Measurements from ENCODE around the gene GNAQ.

GNAQ gene

GRCh38 chr9:77857513-77858259 lies 173.9 kb downstream of the GNAQ start:
- in situ Hi-C loops (cut with HindIII; ENCODE audit: low pct_unique_long_range_greater_than_20kb, low sequenced_read_pairs), result no loop called here
- TF ChIP-seq JUND (IDR thresholded peaks at IDR 0.05; ENCODE audit: low read depth), result no peak
- DNase-seq (ENCODE audit: low read depth in 1 of 2, low spot score in 1 of 2), result no peak

- in situ Hi-C loops (cut with HindIII; ENCODE audit: low pct_unique_long_range_greater_than_20kb, low sequenced_read_pairs), result no loop called here
- DNase-seq (ENCODE audit: low read depth in 1 of 2, low spot score in 1 of 2), result no peak
- no peak for TF ChIP-seq JUND (IDR thresholded peaks at IDR 0.05; ENCODE audit: low read depth)
These were observed 175.0 kb downstream of the GNAQ start for GRCh38 chr9:77856615-77857014.

GRCh38 chr9:77854916-77855311 lies 176.7 kb downstream of the GNAQ start:
- in situ Hi-C loops (cut with HindIII; ENCODE audit: low pct_unique_long_range_greater_than_20kb, low sequenced_read_pairs), result no loop called here
- DNase-seq (ENCODE audit: low read depth in 1 of 2, low spot score in 1 of 2), result no peak
- no peak for TF ChIP-seq JUND (IDR thresholded peaks at IDR 0.05; ENCODE audit: low read depth)

- in situ Hi-C loops (cut with HindIII; ENCODE audit: low pct_unique_long_range_greater_than_20kb, low sequenced_read_pairs), result no loop called here
- no peak for TF ChIP-seq JUND (IDR thresholded peaks at IDR 0.05; ENCODE audit: low read depth)
- no peak for DNase-seq (ENCODE audit: low read depth in 1 of 2, low spot score in 1 of 2)
These were observed 177.2 kb downstream of the GNAQ start for GRCh38 chr9:77854258-77854915.

GRCh38 chr9:77853716-77854115 lies 177.9 kb downstream of the GNAQ start:
- no peak for TF ChIP-seq JUND (IDR thresholded peaks at IDR 0.05; ENCODE audit: low read depth)

GRCh38 chr9:77851882-77852595 lies 179.6 kb downstream of the GNAQ start:
- no peak for TF ChIP-seq JUND (IDR thresholded peaks at IDR 0.05; ENCODE audit: low read depth)
- no peak for DNase-seq (ENCODE audit: low read depth in 1 of 2, low spot score in 1 of 2)
- in situ Hi-C loops (cut with HindIII; ENCODE audit: low pct_unique_long_range_greater_than_20kb, low sequenced_read_pairs), result no loop called here

More at GRCh38 chr9:77853716-77854115, 177.9 kb downstream of the GNAQ start:
- in situ Hi-C loops (cut with HindIII; ENCODE audit: low pct_unique_long_range_greater_than_20kb, low sequenced_read_pairs), result no loop called here
- no peak for DNase-seq (ENCODE audit: low read depth in 1 of 2, low spot score in 1 of 2)

- DNase-seq (ENCODE audit: low read depth in 1 of 2, low spot score in 1 of 2), result no peak
- no peak for TF ChIP-seq JUND (IDR thresholded peaks at IDR 0.05; ENCODE audit: low read depth)
These were observed 182.7 kb downstream of the GNAQ start for GRCh38 chr9:77848897-77849296.

GRCh38 chr9:77848404-77848803 lies 183.2 kb downstream of the GNAQ start:
- in situ Hi-C loops (cut with HindIII; ENCODE audit: low pct_unique_long_range_greater_than_20kb, low sequenced_read_pairs), result no loop called here
- no peak for TF ChIP-seq JUND (IDR thresholded peaks at IDR 0.05; ENCODE audit: low read depth)
- DNase-seq (ENCODE audit: low read depth in 1 of 2, low spot score in 1 of 2), result no peak

More at GRCh38 chr9:77848897-77849296, 182.7 kb downstream of the GNAQ start:
- in situ Hi-C loops (cut with HindIII; ENCODE audit: low pct_unique_long_range_greater_than_20kb, low sequenced_read_pairs), result no loop called here

GRCh38 chr9:77847626-77848025 lies 184.0 kb downstream of the GNAQ start:
- in situ Hi-C loops (cut with HindIII; ENCODE audit: low pct_unique_long_range_greater_than_20kb, low sequenced_read_pairs), result no loop called here
- no peak for DNase-seq (ENCODE audit: low read depth in 1 of 2, low spot score in 1 of 2)
- no peak for TF ChIP-seq JUND (IDR thresholded peaks at IDR 0.05; ENCODE audit: low read depth)

GRCh38 chr9:77847059-77847499 lies 184.5 kb downstream of the GNAQ start:
- in situ Hi-C loops (cut with HindIII; ENCODE audit: low pct_unique_long_range_greater_than_20kb, low sequenced_read_pairs), result no loop called here
- TF ChIP-seq JUND (IDR thresholded peaks at IDR 0.05; ENCODE audit: low read depth), result no peak
- no peak for DNase-seq (ENCODE audit: low read depth in 1 of 2, low spot score in 1 of 2)

GRCh38 chr9:77844415-77844814 lies 187.2 kb downstream of the GNAQ start:
- in situ Hi-C loops (cut with HindIII; ENCODE audit: low pct_unique_long_range_greater_than_20kb, low sequenced_read_pairs), result no loop called here
- no peak for DNase-seq (ENCODE audit: low read depth in 1 of 2, low spot score in 1 of 2)
- TF ChIP-seq JUND (IDR thresholded peaks at IDR 0.05; ENCODE audit: low read depth), result no peak

GRCh38 chr9:77843871-77844155 lies 187.8 kb downstream of the GNAQ start:
- no peak for TF ChIP-seq JUND (IDR thresholded peaks at IDR 0.05; ENCODE audit: low read depth)
- no peak for DNase-seq (ENCODE audit: low read depth in 1 of 2, low spot score in 1 of 2)
- in situ Hi-C loops (cut with HindIII; ENCODE audit: low pct_unique_long_range_greater_than_20kb, low sequenced_read_pairs), result no loop called here
